ENCODE data around the gene CAMK1D. TPM values are rescaled to one million over a fixed set of nuclear protein-coding genes. Genes with fewer than 3 reads are reported as not detected.

The CAMK1D gene
- total RNA-seq, 1 donor from 2014 or later = 1.8 TPM

DNA sequence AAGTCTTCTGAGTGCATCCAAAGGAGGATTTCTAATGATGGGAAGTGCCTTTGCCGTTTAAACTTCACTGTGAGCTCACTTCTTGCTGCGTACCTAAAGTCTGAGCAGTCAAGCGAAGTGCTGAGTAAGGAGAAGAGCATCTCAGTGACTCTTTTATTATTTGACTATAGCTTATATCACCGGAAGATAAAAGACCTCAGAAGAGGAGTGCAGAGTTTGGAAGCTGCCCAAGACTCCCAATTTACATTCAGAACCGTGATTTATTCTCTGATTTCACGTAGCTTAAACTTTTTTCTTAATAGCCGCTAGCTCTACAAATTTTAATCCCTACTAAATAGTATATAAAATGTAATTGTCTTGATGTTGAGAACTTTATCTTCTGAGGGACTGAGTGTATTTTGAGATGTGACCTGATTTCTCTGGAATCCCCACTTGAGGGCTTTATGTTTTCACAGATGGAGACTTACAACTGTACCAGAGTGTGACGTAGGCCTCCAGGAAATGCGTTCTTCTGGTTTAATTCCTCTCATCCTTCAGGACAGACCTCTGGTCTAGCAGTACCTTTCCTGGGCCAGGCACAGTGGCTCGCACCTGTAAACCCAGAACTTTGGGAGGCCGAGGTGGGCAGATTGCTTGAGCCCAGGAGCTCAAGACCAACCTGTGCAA lies 51.1 kb downstream of the CAMK1D start:
- H3K4me3 ChIP-seq (ENCODE audit: low read depth, low read length) = no peak overlapping the region
- H3K36me3 ChIP-seq (ENCODE audit: control insufficient read depth, insufficient read depth, low read length) = no peaks in the 10 kb centered on the region
- FAIRE-seq (no peak), DNase-seq (ENCODE audit: low read depth) (no peak)
- peaks cover 1% of the 10 kb centered on the region for H3K27me3 ChIP-seq (ENCODE audit: control insufficient read depth, insufficient read depth, low read length)
- TF ChIP-seq, protein P1, sequence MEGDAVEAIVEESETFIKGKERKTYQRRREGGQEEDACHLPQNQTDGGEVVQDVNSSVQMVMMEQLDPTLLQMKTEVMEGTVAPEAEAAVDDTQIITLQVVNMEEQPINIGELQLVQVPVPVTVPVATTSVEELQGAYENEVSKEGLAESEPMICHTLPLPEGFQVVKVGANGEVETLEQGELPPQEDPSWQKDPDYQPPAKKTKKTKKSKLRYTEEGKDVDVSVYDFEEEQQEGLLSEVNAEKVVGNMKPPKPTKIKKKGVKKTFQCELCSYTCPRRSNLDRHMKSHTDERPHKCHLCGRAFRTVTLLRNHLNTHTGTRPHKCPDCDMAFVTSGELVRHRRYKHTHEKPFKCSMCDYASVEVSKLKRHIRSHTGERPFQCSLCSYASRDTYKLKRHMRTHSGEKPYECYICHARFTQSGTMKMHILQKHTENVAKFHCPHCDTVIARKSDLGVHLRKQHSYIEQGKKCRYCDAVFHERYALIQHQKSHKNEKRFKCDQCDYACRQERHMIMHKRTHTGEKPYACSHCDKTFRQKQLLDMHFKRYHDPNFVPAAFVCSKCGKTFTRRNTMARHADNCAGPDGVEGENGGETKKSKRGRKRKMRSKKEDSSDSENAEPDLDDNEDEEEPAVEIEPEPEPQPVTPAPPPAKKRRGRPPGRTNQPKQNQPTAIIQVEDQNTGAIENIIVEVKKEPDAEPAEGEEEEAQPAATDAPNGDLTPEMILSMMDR (IDR thresholded peaks at IDR 0.05; ENCODE audit: insufficient read depth, low read length, severe bottlenecking) = no peak

DNA sequence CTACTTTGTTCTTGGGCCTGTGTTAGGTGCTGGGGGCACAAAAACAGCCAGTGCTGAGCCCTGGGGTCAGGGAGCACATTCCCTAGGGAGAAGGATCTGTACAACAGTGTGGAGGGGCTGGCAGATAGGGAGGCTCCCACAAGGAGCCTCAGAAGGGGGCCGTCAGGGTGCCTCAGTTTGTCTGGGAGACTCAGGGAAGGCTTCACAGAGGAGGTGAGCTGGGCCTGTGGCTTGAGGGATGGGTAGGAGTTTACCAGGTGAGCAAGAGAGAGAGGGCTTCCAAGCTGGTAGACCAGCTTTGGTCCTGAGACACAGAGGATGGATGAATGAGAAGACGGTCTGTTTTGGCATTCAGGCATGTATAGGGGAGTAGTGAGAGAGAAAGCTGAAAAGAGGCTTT lies 52.1 kb downstream of the CAMK1D start:
- FAIRE-seq (no peak), DNase-seq (ENCODE audit: low read depth) (no peak)
- Histone ChIP-seq H3K27me3 (ENCODE audit: control insufficient read depth, insufficient read depth, low read length) (peaks cover 1% of the 10 kb centered on the region), H3K4me3 (ENCODE audit: low read depth, low read length) (no peak overlapping the region), H3K36me3 (ENCODE audit: control insufficient read depth, insufficient read depth, low read length) (no peaks in the 10 kb centered on the region)
- TF ChIP-seq, protein P1 (IDR thresholded peaks at IDR 0.05; ENCODE audit: insufficient read depth, low read length, severe bottlenecking) = no peak

DNA sequence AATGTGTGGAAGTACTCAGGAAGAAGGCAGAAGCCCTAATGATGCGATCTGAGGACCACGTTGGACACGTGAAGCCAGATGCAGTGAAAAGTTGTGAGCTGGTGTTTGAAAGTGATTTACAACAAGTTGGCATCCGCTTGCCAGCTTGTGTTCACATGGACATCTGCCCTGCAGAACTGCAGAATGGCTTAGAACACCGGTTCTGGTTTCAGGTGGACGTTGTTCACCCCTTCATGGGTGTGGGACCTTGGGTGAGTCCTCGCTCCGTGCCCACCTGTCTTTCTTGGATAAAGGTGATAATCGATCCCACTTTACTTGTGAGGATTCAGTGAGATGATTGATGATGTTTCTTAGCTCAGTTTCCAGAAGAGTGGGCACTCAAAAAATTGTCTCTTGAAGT lies 53.8 kb downstream of the CAMK1D start:
- no peak for FAIRE-seq

DNA sequence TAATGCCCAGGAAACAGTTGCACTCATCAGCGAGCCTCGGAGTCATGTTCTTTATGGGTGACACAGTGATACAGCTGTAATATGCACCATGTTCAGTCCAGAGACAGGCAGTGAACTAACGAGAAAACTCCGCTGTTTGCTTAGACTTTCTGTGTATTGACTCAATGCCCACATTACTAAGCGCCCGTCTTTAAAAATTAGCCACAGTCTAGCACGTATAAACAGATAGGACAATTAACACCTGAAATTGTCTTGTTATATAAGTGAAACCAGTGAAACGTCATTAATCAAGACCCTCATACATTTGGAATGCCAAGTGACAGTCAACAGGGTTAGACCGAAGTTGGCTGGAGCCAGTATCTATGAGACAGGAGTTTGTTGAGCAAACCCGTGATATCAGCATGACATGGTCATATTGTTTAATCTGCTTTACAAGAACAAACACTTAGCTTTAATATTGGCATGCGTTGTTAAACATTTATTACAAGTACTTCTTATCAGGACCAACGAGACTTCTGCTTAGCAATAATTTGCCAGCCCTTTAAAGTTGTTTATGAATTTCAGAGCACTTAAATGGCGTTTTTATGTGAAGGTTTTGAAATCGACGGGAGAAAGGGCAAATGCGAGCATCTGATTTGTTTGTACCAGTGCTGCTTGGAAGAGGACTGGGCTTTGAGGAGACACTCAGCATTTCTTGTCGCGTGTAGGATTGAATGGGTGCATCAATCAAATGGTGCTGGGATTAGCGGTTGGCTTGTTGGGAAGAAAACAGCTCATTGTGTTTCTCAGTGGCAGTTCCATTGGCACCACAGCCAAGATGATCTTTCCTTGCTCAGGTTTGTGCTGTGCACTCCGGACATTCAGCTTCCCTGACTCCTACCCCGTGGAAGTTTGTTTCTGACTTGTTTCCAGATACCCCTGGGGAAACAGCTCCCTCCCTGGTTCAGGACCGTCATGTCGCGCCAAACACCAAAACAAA lies 56.3 kb downstream of the CAMK1D start:
- Histone ChIP-seq H3K4me3 (ENCODE audit: low read depth, low read length) (no peak overlapping the region), H3K36me3 (ENCODE audit: control insufficient read depth, insufficient read depth, low read length) (no peaks in the 10 kb centered on the region), H3K27me3 (ENCODE audit: control insufficient read depth, insufficient read depth, low read length) (peaks cover 1% of the 10 kb centered on the region)
- DNase-seq (ENCODE audit: low read depth) = peak; percentile 76
- TF ChIP-seq, protein P1 (IDR thresholded peaks at IDR 0.05; ENCODE audit: insufficient read depth, low read length, severe bottlenecking) = no peak
- no peak for FAIRE-seq

More for the DNA sequence above, 53.8 kb downstream of the CAMK1D start:
- TF ChIP-seq, protein P1 (IDR thresholded peaks at IDR 0.05; ENCODE audit: insufficient read depth, low read length, severe bottlenecking) = no peak
- DNase-seq (ENCODE audit: low read depth) = no peak
- Histone ChIP-seq H3K36me3 (ENCODE audit: control insufficient read depth, insufficient read depth, low read length) (no peaks in the 10 kb centered on the region), H3K4me3 (ENCODE audit: low read depth, low read length) (no peak overlapping the region), H3K27me3 (ENCODE audit: control insufficient read depth, insufficient read depth, low read length) (peaks cover 1% of the 10 kb centered on the region)

DNA sequence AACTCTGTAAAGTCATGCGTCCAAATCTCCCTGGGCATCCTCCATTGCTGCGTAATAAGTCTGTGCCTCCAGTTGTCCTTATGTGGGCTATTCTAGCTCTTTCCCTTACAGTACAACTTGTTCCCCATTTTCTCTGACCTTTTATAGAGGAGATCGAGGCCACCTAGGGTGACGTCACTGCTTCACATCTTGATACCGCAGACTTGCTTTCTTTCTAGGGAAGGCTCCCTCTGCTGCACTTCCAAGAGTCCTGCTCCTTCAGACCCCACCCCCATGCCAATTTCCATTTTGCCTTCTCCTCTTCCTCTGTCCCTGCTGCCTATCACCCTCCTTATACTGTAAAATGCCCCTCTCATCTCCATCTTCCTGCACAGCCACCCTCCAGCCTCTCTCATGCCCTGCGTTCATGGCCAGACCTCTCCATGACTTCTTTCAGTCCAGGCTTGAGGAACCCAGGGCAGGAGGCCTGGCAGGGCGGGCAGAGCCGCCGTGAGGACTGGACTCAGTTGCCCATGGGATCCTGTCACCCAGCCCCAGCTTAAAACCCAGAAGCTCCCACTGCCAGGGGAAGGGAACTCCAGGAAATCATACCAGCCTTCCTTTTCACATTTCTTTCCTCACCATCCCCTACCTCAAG lies 57.5 kb downstream of the CAMK1D start:
- H3K36me3 ChIP-seq (ENCODE audit: control insufficient read depth, insufficient read depth, low read length) = no peaks in the 10 kb centered on the region
- H3K27me3 ChIP-seq (ENCODE audit: control insufficient read depth, insufficient read depth, low read length) = peaks cover 1% of the 10 kb centered on the region
- no peak overlapping the region for H3K4me3 ChIP-seq (ENCODE audit: low read depth, low read length)
- TF ChIP-seq, protein P1 (IDR thresholded peaks at IDR 0.05; ENCODE audit: insufficient read depth, low read length, severe bottlenecking) = no peak
- FAIRE-seq (no peak), DNase-seq (ENCODE audit: low read depth) (no peak)

Data from bronchial epithelial cell (primary cell).